A673 (cell line): ENCODE data around the gene CIITA. TPM values are rescaled to one million over a fixed set of nuclear protein-coding genes. Genes with fewer than 3 reads are reported as not detected.

Experiments used
- BruUV-seq: library from RNA; stranded (reverse); fragments of 400-500 nt; replicated peaks from 2 replicates; lab custom pipeline; 2021; lab: Mats Ljungman, UMichigan
- CTCF ChIA-PET: fragments of 300-600 bp; sonication (Branson Sonifier 250); formaldehyde crosslinking; loops from one replicate; lab custom pipeline; 2022; ENCODE audit warnings: antibody characterized with exemption; lab: Charles Lee
- POLR2A ChIA-PET: fragments of 300-600 bp; sonication (Branson Sonifier 250); formaldehyde crosslinking; loops from one replicate; lab custom pipeline; 2022; ENCODE audit warnings: antibody characterized with exemption; ENCODE audit not compliant: low non-redundant PET; lab: Charles Lee
- DNase-seq: peaks from one replicate; pipeline ENCODE4 v3.0.0-alpha.2; 2015; ENCODE audit warnings: low spot score
- H3K27ac ChIP-seq: fragments of 200-600 bp; sonication (generic); 2 replicates; pipeline ENCODE4 v1.5.1; 2016; ENCODE audit warnings: mixed run types, low read depth, mild to moderate bottlenecking, mixed read lengths, antibody characterized with exemption, low read length; ENCODE audit not compliant: poor library complexity, severe bottlenecking
- H3K27me3 ChIP-seq: fragments of 200-600 bp; sonication (generic); replicated peaks from 2 replicates; pipeline ENCODE4 v1.6.1; 2017; ENCODE audit warnings: mixed run types, low read depth, mild to moderate bottlenecking, mixed read lengths, antibody characterized with exemption, low read length; ENCODE audit not compliant: insufficient read depth, poor library complexity
- H3K36me3 ChIP-seq: fragments of 200-600 bp; sonication (generic); 2 replicates; pipeline ENCODE4 v1.6.1; 2016; ENCODE audit warnings: mixed run types, mild to moderate bottlenecking, mixed read lengths, antibody characterized with exemption, low read length; ENCODE audit not compliant: insufficient read depth, poor library complexity, severe bottlenecking
- H3K4me1 ChIP-seq: fragments of 200-600 bp; sonication (generic); 2 replicates; pipeline ENCODE4 v1.6.1; 2017; ENCODE audit warnings: mixed run types, mild to moderate bottlenecking, mixed read lengths, antibody characterized with exemption, low read length; ENCODE audit not compliant: insufficient read depth, poor library complexity, severe bottlenecking
- H3K4me3 ChIP-seq: fragments of 200-600 bp; sonication (generic); 2 replicates; pipeline ENCODE4 v1.5.1; 2016; ENCODE audit warnings: low read depth, mixed run types, mild to moderate bottlenecking, mixed read lengths, low read length; ENCODE audit not compliant: poor library complexity, severe bottlenecking
- H3K9me3 ChIP-seq: fragments of 200-600 bp; sonication (generic); 2 replicates; pipeline ENCODE4 v1.6.1; 2016; ENCODE audit warnings: mixed run types, low read depth, mild to moderate bottlenecking, mixed read lengths, antibody characterized with exemption, low read length; ENCODE audit not compliant: poor library complexity, severe bottlenecking
- EZH2 ChIP-seq: fragments of 200-600 bp; sonication (generic); IDR thresholded peaks from 2 replicates; pipeline ENCODE4 v1.6.1; 2017; ENCODE audit warnings: borderline replicate concordance, low read depth, mild to moderate bottlenecking, mixed read lengths, antibody characterized with exemption, low read length; ENCODE audit not compliant: poor library complexity, severe bottlenecking
- intact Hi-C: fragments of 100-400 bp; cut with micrococcal nuclease; formaldehyde crosslinking; loops from one replicate; pipeline ENCODE4 v1.10.0; 2022; ENCODE audit not compliant: unreplicated experiment
- total RNA-seq: library from RNA; stranded (reverse); gene quantifications from 2 replicates; pipeline ENCODE4 v1.2.3, GENCODE V29; 2021
- TF ChIP-seq, protein P1 (sequence below): fragments of 300-800, 200-600 bp; sonication (generic); conservative IDR thresholded peaks from 2 replicates; pipeline ENCODE4 v1.5.1; 2017; ENCODE audit warnings: low read depth, mild to moderate bottlenecking, antibody characterized with exemption, low read length, moderate library complexity, mixed read lengths

CIITA gene
- total RNA-seq, 1 experiment from 2014 or later, result not detected

DNA sequence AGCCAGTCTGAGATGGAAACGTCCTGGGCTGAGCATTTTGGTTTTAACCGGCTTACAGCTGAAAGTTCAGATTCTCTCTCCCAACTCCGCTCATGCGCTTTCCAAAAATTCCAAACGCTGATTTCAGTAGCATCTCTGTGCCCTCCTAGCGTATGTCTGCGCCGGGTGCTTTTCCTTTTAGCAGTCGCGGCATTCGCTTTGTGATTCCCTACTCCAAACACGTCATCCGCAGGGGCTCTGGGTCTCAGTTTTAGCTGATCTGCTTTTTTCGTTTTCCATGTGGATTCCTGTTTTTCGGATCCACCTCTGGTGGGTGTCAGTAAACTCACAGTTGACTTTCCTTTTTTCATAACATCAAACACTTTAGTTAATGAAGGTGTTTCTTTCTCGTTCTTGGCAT, 36.3 kb upstream of the CIITA start:
- Histone ChIP-seq H3K36me3 (no peaks in the 10 kb centered on the region), H3K9me3 (no peaks in the 10 kb centered on the region), H3K4me3 (no peak overlapping the region), H3K27ac (no peak overlapping the region), H3K4me1 (no peaks in the 10 kb centered on the region), H3K27me3 (peaks cover 31% of the 10 kb centered on the region)
- no TSS peak for BruUV-seq
- ChIA-PET POLR2A (no interaction called here), CTCF (no interaction called here)
- no peak for DNase-seq
- intact Hi-C loops, result no loop called here
- TF ChIP-seq, protein P1, sequence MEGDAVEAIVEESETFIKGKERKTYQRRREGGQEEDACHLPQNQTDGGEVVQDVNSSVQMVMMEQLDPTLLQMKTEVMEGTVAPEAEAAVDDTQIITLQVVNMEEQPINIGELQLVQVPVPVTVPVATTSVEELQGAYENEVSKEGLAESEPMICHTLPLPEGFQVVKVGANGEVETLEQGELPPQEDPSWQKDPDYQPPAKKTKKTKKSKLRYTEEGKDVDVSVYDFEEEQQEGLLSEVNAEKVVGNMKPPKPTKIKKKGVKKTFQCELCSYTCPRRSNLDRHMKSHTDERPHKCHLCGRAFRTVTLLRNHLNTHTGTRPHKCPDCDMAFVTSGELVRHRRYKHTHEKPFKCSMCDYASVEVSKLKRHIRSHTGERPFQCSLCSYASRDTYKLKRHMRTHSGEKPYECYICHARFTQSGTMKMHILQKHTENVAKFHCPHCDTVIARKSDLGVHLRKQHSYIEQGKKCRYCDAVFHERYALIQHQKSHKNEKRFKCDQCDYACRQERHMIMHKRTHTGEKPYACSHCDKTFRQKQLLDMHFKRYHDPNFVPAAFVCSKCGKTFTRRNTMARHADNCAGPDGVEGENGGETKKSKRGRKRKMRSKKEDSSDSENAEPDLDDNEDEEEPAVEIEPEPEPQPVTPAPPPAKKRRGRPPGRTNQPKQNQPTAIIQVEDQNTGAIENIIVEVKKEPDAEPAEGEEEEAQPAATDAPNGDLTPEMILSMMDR, result no peak
- no peak for TF ChIP-seq EZH2

DNA sequence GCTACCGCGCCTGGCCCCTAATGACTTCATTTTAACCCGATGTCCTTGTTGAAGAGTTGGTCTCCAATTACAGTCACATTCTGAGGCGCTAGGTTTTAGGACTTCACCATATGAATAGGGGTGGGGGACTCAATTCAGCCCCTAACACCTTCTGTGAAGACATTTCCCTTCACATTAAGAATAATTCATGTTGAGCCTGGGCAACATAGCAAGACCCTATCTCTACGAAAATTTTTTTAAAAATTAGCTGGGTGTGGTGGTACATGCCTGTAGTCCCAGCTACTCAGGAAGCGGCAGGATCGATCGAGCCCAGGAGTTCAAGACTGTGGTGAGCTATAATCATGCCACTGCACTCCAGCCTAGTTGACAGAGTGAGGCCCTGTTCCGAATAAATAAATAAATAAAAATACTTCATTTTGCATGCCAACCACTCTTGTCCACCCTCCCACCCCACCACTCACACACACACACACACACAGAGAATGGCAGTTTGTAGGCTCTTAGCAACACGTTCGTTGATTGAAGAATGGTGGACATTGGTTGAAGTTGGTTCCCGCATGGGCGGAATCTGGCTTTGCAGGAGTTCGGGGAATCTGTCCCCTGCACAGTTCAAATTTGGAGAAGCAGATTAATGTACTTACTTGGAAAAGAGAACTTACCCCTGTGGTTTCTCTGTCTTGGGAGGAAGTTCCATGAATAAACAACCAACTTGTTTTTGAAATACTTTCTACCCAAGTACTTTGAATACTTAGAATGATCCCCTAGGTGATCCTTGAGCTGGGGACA, 30.6 kb upstream of the CIITA start:
- Histone ChIP-seq H3K27me3 (peaks cover 32% of the 10 kb centered on the region), H3K4me1 (no peaks in the 10 kb centered on the region), H3K4me3 (no peak overlapping the region), H3K27ac (no peak overlapping the region), H3K36me3 (no peaks in the 10 kb centered on the region), H3K9me3 (no peaks in the 10 kb centered on the region)
- CTCF ChIA-PET, result no interaction called here
- no TSS peak for BruUV-seq
- POLR2A ChIA-PET, result no interaction called here
- no peak for DNase-seq
- intact Hi-C loops, result no loop called here
- TF ChIP-seq EZH2, result no peak
- TF ChIP-seq, protein P1, result no peak

DNA sequence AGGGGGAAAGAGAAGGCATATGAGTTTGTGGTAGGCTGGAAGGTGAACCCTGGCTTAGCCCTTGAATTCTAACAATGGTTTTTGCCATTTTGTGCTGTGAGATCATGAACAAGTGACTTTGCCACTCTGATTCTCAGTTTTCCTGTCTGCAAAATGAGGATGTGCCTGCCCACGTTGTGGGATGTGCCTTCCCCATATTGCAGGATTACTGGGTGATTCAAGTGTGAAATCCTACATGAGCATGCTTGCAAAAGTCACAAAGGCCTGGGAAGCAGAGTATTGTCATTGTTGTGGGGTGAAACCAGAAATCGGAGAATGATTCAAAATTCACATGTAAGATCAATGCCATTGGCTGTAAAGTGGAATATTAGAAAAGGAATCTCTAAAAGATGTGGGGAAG, 29.8 kb upstream of the CIITA start:
- POLR2A ChIA-PET, result no interaction called here
- Histone ChIP-seq H3K9me3 (no peaks in the 10 kb centered on the region), H3K36me3 (no peaks in the 10 kb centered on the region), H3K4me1 (no peaks in the 10 kb centered on the region), H3K27ac (no peak overlapping the region), H3K4me3 (no peak overlapping the region), H3K27me3 (peaks cover 32% of the 10 kb centered on the region)
- CTCF ChIA-PET, result no interaction called here
- no peak for DNase-seq
- no TSS peak for BruUV-seq
- intact Hi-C loops, result no loop called here
- TF ChIP-seq, protein P1, result no peak
